Testis (tissue), 3 donors: ENCODE data around the gene SEC11A. TPM values are rescaled to one million over a fixed set of nuclear protein-coding genes. Genes with fewer than 3 reads are reported as not detected.
"Not testable (repeated sequence)": the region's sequence is repeated elsewhere in the genome, so short reads cannot be mapped to it uniquely, and the experiment has no call there.

ENCODE experiments used
- DNase-seq: peaks from one replicate; pipeline ENCODE4 v3.0.0-alpha.2; 2019
- H3K27ac ChIP-seq, 2 donors: fragments of 200-600 bp; sonication (generic); one replicate each; pipeline ENCODE4 v1.5.1; 2019
- H3K27me3 ChIP-seq: fragments of 200-600 bp; sonication (generic); one replicate; pipeline ENCODE4 v1.5.1; 2019
- H3K36me3 ChIP-seq: fragments of 200-600 bp; sonication (generic); one replicate; pipeline ENCODE4 v1.5.1; 2017; ENCODE audit warnings: low read depth; ENCODE audit errors: missing control alignments
- H3K4me1 ChIP-seq: fragments of 200-600 bp; sonication (generic); one replicate; pipeline ENCODE4 v1.5.1; 2019
- H3K4me3 ChIP-seq, 2 donors: fragments of 200-600 bp; sonication (generic); one replicate each; pipeline ENCODE4 v1.5.1; 2017 to 2019
- H3K9me3 ChIP-seq: fragments of 200-600 bp; sonication (generic); one replicate; pipeline ENCODE4 v1.5.1; 2017
- POLR2A ChIP-seq: fragments of 450-650 bp; IDR thresholded peaks from one replicate; pipeline ENCODE4 v1.6.1; 2017; ENCODE audit warnings: antibody characterized with exemption, mild to moderate bottlenecking, moderate library complexity
- WGBS, 2 donors: methylation state at CpG; one replicate each; pipeline ENCODE4 v1.1.5; 2018; 5-methylcytosine and 5-hydroxymethylcytosine counted together
- intact Hi-C: fragments of 100-400 bp; cut with DNase I; formaldehyde crosslinking; loops from one replicate; pipeline ENCODE4 v1.15.1; 2023; ENCODE audit warnings: low total_unique reads
- polyA plus RNA-seq: library from polyadenylated mRNA; stranded (reverse); fragments of 350-450 nt; fragmentation: Illumina TruSeq; extraction: RNeasy Lipid Tissue Mini Kit (QIAGEN cat#74804); gene quantifications from one replicate; pipeline ENCODE4 v1.2.3, GENCODE V29; 2014; ENCODE audit warnings: low read depth, low replicate concordance; ENCODE audit not compliant: insufficient read depth
- total RNA-seq, 2 donors: library from RNA; depleted of rRNA; stranded (reverse); fragments of >200 nt; gene quantifications; one replicate each; pipeline ENCODE4 v1.2.3, GENCODE V29; 2016
- TF ChIP-seq, protein P1 (sequence below), 3 experiments: fragments of 450-650 bp in 2 of 3; fragments of 200-600 bp in 1 of 3; sonication (generic) in 1 of 3; IDR thresholded peaks; one replicate each; pipeline ENCODE4 v1.5.1; 2016 to 2019; ENCODE audit warnings: antibody characterized with exemption in 3 of 3, mild to moderate bottlenecking in 2 of 3, moderate library complexity in 1 of 3

The SEC11A gene
- total and polyA plus RNA-seq, 3 donors from 2014 or later: 67.7 to 121 (median 88.9) TPM

DNA sequence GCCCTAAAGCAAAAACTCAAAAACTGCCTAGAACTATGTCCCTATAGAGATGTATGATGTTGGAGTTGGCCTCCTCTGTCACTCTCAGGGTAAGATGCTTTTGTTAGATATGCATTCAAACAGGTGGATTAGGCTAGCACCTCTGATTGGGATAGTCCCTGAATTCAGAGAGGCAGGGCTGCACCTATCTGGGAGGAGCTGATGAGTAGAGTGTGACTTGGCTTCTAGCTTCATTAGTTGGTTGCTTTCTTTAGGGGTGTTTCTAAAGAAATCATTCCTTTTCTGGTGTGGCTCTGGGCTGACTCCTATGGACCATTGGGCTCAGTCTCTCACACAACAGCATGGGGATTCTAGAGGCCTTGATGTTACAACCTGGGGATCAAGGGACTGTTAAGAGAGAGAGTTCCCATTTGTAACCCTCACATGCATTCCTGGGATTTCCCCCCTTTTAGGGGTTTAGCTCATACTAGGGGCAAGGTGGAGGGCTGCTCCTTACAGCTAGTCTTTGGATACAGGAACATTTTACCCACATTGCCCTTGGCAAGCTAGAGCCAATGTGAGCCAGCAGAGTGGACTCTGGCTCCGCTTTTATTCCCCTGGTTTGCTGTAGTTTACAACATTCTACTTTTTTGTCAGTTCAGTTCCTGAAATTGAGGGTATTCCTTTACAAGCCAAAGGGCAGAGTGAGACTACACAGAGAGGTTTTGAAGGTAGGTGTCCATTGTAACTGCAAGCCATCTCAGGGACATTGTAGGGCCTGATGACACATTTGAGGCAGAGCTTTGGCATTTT lies 40.0 kb upstream of the SEC11A start:
- no peak for DNase-seq
- Histone ChIP-seq H3K27me3 (no peaks in the 10 kb centered on the region), H3K36me3 (no peaks in the 10 kb centered on the region), H3K9me3 (no peaks in the 10 kb centered on the region), H3K4me3 (no peak overlapping the region), H3K27ac (no peak overlapping the region), H3K4me1 (peaks cover 4% of the 10 kb centered on the region)
- intact Hi-C loops: no loop called here
- TF ChIP-seq POLR2A: no peak
- TF ChIP-seq, protein P1, sequence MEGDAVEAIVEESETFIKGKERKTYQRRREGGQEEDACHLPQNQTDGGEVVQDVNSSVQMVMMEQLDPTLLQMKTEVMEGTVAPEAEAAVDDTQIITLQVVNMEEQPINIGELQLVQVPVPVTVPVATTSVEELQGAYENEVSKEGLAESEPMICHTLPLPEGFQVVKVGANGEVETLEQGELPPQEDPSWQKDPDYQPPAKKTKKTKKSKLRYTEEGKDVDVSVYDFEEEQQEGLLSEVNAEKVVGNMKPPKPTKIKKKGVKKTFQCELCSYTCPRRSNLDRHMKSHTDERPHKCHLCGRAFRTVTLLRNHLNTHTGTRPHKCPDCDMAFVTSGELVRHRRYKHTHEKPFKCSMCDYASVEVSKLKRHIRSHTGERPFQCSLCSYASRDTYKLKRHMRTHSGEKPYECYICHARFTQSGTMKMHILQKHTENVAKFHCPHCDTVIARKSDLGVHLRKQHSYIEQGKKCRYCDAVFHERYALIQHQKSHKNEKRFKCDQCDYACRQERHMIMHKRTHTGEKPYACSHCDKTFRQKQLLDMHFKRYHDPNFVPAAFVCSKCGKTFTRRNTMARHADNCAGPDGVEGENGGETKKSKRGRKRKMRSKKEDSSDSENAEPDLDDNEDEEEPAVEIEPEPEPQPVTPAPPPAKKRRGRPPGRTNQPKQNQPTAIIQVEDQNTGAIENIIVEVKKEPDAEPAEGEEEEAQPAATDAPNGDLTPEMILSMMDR (IDR thresholded peaks at IDR 0.05): no peak
- 83 to 100% methylated on average over 1 of the region's 1 CpG for WGBS, 2 donors

DNA sequence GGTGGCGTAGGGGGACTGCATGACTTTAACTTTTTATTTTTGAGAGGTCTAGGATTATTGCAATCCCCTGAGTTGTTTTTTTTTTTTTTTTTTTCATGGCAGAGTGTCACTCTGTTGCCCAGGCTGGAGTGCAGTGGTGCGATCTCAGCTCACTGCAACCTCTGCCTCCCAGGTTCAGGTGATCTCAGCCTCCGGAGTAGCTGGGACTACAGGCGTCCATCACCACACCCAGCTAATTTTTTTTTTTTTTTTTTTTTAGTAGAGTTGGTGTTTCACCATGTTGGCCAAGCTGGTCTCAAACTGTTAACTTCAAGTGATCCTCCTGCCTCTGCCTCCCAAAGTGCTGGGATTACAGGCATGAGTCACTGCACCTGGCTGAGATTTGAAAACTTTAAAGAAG lies 39.0 kb upstream of the SEC11A start:
- intact Hi-C loops, DNase-seq, H3K27me3 ChIP-seq, H3K27ac ChIP-seq, H3K4me3 ChIP-seq, H3K36me3 ChIP-seq, H3K4me1 ChIP-seq, H3K9me3 ChIP-seq: not testable (repeated sequence)
- WGBS, 2 donors: 79 to 89% methylated on average over 4 of the region's 4 CpGs

DNA sequence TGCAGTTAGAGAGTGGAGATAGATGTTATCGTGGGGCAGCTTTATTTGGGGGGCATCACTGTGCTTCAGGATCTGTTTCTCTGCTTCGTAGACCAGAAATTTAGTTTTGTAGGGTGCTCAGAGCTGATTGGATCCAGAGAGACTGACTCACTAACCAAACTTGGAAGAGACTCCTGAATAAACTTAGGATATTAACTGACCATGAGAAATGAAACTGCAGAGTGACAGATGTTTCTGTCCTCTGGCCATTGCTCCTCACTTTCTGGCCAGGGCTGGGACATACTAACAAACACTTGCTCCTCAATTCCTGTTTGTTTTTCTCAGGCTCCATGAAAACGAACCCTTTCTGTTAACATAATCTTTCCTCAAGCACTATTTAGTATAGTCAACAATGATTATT lies 36.8 kb upstream of the SEC11A start:
- no peaks in the 10 kb centered on the region for H3K36me3 ChIP-seq
- H3K9me3 ChIP-seq: no peaks in the 10 kb centered on the region
- no peak for TF ChIP-seq POLR2A
- TF ChIP-seq, protein P1 (IDR thresholded peaks at IDR 0.05): no peak
- H3K4me3 ChIP-seq: no peak overlapping the region
- no peak for DNase-seq
- H3K27me3 ChIP-seq: no peaks in the 10 kb centered on the region
- intact Hi-C loops: no loop called here
- H3K27ac ChIP-seq: no peak overlapping the region
- H3K4me1 ChIP-seq: peaks cover 9% of the 10 kb centered on the region
- WGBS, 2 donors: 50 to 58% methylated on average over 3 of the region's 3 CpGs

DNA sequence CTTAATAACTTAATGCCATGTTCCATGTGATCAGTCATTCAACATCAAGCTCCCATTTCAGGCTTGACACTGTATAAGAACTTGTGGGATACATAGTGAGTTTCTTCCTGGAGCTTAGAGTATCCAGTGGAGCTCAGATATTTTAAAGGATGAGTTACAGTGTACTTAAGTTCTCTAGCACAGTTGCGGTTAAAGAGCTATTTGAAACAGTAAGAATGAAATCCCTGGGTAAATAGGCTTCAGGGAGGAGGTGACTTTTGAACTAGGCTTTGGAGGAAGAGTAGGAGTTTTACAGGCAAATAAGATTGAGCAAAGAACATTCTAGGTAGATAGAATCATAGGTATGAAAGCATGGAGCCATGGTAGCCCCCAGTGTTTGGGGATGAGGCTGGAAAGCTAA lies 36.3 kb upstream of the SEC11A start:
- 63 to 64% methylated on average over 1 of the region's 1 CpG for WGBS, 2 donors
- intact Hi-C loops: no loop called here
- Histone ChIP-seq H3K9me3 (no peaks in the 10 kb centered on the region), H3K27me3 (no peaks in the 10 kb centered on the region), H3K4me3 (no peak overlapping the region), H3K4me1 (peaks cover 13% of the 10 kb centered on the region), H3K36me3 (no peaks in the 10 kb centered on the region), H3K27ac (no peak overlapping the region)
- TF ChIP-seq POLR2A: no peak
- TF ChIP-seq, protein P1 (IDR thresholded peaks at IDR 0.05): no peak
- no peak for DNase-seq

DNA sequence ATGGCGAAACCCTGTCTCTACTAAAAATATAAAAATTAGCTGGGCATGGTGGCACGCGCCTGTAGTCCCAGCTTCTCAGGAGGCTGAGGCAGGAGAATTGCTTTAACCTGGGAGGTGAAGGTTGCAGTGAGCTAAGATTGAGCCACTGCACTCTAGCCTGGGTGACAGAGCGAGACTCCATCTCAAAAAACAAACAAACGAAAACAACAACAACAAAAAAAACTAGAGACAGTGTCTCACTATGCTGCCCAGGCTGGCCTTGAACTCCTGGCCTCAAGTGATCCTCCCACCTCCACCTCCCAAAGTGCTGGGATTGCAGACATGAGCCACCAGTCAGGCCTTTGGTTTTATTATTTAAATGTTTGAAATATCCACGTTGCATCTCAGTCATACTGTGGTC lies 35.8 kb upstream of the SEC11A start:
- H3K27me3 ChIP-seq, intact Hi-C loops, DNase-seq, H3K27ac ChIP-seq, H3K36me3 ChIP-seq, H3K9me3 ChIP-seq, H3K4me3 ChIP-seq: not testable (repeated sequence)
- 74% methylated on average over 6 of the region's 6 CpGs for WGBS, 2 donors
- peaks cover 16% of the 10 kb centered on the region for H3K4me1 ChIP-seq

DNA sequence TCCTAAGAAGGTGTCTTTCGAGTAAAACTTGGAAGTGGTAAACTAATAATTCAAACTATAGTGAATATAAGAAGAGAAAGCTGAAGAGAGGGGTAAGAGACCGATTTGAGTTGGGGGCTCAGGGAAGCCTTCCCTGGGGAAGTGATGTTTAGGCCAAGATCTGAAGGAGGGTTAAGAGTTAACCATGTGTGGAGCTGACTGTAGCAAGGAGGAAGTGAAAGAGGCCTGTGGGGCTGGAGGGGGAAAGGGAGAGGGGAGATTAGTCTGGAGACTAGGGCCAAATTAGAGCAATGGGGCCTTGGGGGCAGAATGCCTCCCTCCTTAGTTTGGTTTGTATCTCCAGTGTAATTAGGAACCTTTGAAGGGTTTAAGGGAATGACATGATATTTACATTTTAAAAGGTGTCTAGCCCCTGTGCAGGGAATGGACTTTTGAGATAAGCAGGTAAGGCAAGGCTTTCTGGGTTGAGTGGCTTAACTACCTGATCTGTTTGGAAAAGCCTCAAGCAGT lies 34.7 kb upstream of the SEC11A start:
- Histone ChIP-seq H3K27ac (no peak overlapping the region), H3K27me3 (no peaks in the 10 kb centered on the region), H3K36me3 (no peaks in the 10 kb centered on the region), H3K9me3 (no peaks in the 10 kb centered on the region), H3K4me3 (no peak overlapping the region), H3K4me1 (peaks cover 16% of the 10 kb centered on the region)
- 29 to 35% methylated on average over 2 of the region's 2 CpGs for WGBS, 2 donors
- TF ChIP-seq POLR2A: no peak
- TF ChIP-seq, protein P1 (IDR thresholded peaks at IDR 0.05): no peak
- DNase-seq: no peak
- intact Hi-C loops: no loop called here
